ACHN (cell line): ENCODE results near the gene IBA57.

Source experiments
- DNase-seq: peaks from one replicate; pipeline ENCODE4 v3.0.0-alpha.2; 2015
- in situ Hi-C: cut with HindIII; loops from 2 replicates; pipeline ENCODE4 v1.10.0; 2017; ENCODE audit warnings: low sequenced_read_pairs, low pct_ligation_motif_present, low pct_unique_long_range_greater_than_20kb

Gene IBA57

GRCh38 chr1:228154021-228154669 lies 11.5 kb upstream of the IBA57 start:
- in situ Hi-C loops: no loop called here
- DNase-seq: no peak

DNA sequence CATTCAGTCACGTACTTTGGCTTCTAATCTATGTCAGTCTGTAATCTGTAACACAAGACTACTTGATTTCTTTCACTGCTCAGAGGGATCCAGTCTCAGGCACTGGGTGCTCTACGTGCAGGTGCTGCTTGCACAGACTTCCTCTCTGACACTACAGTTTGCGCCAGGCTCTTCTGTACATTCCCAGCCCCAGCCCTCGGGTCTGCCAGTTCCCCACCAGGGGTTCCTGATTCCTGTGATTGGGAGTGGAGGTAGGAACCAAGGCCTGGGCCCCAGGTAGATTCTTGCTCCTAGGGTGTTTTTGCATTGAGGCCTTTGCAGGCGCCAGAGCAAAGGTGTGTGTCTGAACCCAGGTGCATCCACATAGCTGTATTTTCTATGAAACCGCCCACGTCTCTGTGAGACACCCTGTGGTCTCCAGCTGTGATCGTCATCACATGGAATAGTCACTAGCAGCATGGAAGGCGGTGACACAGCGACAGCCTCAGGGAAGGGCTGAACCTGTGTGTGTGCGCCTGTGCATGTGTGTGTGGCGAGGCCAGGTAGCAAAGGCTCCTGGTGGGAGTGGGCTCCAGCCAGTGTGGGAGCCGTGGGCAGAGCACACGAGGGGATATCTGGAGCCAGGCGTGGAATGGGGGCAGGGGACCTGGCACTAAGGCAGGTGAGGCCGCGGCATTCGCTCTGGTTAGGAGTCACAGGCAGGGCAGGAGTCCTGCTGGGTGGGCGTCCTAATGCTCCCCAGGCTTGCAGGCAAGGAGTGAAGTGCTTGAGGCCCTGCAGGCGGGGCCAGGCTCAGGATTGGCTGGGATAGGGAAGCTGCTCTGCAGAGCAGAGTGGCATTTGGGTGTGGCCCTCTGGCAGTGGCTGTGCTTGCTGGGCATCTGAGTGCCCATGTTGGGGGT lies 10.7 kb upstream of the IBA57 start:
- in situ Hi-C loops: no loop called here
- DNase-seq: no peak

DNA sequence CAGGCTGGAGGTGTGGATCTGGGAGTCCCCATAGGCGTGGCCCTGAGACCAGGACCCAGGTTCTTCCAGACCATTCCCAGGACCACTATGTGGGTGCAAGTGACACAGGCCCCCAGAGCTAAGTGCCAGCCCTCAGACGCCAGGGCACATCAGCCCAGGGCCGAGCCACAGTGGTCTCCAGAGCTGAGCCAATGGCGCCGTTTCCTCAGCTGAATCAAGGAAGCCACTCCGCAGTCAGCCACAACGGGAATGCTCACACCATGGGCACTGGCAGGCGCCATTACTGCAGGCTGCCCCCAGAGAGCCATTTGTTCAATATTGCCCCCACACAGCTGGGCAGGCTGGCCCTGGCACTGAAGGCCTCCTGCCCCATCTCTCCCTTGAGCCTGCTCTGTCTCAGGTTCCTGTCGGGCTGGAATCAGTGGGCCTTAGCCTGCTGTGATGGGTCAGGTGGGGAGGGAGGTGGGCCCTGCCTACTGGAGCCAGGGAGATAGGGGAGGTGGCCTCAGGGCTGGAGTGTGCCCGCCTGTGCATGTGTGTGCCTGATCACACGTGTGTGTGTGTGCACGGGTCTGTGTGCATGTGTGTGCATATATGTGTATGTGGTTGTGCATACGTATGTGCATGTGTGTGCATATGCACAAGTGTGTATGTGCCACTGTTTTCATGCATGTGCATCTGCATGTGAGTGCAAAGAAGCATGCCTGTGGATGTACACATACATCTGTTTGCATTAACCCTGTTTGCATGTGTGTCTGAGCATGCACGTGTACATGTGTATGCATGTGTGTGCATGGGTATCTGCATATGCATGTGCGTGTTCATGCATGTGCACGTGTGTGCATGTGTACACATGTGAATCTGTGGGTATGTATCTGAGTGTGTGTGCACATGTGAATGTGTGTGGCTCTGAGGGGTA lies 9.7 kb upstream of the IBA57 start:
- in situ Hi-C loops: no loop called here
- DNase-seq: no peak

DNA sequence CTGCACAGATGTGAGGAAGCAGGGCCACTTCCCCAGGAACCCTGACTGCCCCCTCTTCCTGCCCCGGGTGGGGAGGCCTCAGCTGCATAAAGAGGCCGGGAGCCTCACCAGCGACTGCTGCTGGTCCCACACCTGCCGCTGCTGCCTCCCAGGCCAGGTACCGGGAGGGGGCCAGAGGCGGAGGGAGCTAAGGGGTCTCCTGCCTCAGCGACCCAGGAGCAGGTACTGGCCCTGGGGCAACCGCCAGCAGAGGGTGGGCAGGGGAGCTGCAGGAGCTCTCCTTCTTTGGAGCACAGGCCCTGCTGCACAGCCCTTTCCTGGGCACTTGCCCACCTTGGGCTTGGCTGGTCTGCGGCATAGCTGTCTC lies 9.1 kb upstream of the IBA57 start:
- in situ Hi-C loops: no loop called here
- DNase-seq: no peak

- in situ Hi-C loops: no loop called here
- DNase-seq: no peak
These were observed 8.5 kb upstream of the IBA57 start for GRCh38 chr1:228156941-228157728.

- no peak for DNase-seq
- in situ Hi-C loops: no loop called here
These were observed 7.9 kb upstream of the IBA57 start for GRCh38 chr1:228157729-228158126.

DNA sequence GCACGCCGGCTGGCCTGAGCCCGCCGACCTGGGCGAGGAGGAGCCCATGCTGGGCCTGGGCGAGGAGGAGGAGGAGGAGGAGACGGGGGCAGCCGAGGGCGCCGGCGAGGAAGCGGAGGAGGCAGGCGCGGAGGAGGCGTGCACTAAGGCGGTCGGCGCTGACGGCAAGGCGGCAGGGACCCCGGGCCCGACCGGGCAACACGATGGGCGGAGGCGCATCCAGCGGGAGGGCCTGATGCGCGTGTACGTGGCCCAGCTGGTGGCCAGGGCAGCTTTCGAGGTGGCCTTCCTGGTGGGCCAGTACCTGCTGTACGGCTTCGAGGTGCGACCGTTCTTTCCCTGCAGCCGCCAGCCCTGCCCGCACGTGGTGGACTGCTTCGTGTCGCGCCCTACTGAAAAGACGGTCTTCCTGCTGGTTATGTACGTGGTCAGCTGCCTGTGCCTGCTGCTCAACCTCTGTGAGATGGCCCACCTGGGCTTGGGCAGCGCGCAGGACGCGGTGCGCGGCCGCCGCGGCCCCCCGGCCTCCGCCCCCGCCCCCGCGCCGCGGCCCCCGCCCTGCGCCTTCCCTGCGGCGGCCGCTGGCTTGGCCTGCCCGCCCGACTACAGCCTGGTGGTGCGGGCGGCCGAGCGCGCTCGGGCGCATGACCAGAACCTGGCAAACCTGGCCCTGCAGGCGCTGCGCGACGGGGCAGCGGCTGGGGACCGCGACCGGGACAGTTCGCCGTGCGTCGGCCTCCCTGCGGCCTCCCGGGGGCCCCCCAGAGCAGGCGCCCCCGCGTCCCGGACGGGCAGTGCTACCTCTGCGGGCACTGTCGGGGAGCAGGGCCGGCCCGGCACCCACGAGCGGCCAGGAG lies 7.2 kb upstream of the IBA57 start:
- no peak for DNase-seq

GRCh38 chr1:228159008-228159665 lies 6.5 kb upstream of the IBA57 start:
- in situ Hi-C loops: no loop called here

More for the DNA sequence above, 7.2 kb upstream of the IBA57 start:
- in situ Hi-C loops: no loop called here

GRCh38 chr1:228160201-228160761 lies 5.3 kb upstream of the IBA57 start:
- DNase-seq: no peak
- in situ Hi-C loops: no loop called here

More at GRCh38 chr1:228159008-228159665, 6.5 kb upstream of the IBA57 start:
- DNase-seq: no peak

DNA sequence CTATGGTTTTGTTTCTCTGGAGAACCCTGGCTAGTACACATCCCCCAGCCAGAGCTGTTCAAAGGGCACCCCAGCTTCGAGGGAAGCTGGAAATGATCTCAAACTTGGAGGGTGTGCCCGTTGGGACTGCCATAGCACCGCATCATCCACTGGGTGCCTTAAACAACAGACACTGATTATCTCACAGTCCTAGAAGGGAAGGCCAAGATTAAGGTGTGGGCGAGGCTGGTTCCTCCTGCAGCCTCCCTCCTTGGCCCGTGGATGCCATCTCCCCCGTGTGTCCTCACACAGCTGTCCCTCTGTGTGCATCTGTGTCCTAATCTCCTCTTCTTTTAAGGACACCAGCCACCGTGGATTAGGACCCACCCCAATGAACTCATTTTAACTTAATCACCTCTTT lies 4.2 kb upstream of the IBA57 start:
- in situ Hi-C loops: no loop called here
- no peak for DNase-seq

GRCh38 chr1:228161866-228162265 lies 3.7 kb upstream of the IBA57 start:
- DNase-seq: no peak
- in situ Hi-C loops: no loop called here

DNA sequence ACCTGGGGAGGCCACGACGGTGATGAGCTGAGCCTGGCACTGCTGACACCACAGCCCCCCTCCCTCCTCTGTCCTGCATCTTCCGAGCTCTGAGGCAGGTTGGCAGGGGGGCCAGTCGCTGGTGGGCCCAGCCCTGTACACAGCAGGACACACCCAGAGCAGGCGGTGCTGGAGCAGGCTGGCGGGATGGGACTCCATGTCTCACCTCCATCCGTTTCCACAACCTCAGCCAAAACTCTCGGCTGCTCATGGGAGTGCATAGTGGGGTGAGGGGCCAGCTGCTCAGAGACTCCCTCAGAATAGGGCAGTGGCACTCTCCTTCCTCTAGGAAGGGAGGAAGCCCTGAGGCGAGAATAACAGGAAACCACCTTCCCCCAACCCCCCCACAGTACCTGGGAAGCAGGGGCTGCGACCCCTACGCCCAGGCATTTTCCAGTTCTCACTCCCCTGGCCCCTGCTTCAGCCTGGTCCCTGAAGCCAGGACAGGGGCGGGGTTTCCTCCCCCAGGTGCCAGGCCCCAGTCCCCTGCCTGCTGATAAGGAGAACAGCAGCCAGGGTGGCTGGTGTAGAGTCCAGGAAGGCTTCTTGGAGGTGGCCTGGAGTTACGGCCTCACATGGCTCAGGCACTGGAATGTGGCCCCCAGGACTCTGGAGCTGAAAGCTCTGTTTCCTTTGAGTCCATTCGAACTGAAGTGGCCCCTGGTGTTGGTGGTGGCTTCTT lies 3.2 kb upstream of the IBA57 start:
- in situ Hi-C loops: no loop called here
- no peak for DNase-seq

DNA sequence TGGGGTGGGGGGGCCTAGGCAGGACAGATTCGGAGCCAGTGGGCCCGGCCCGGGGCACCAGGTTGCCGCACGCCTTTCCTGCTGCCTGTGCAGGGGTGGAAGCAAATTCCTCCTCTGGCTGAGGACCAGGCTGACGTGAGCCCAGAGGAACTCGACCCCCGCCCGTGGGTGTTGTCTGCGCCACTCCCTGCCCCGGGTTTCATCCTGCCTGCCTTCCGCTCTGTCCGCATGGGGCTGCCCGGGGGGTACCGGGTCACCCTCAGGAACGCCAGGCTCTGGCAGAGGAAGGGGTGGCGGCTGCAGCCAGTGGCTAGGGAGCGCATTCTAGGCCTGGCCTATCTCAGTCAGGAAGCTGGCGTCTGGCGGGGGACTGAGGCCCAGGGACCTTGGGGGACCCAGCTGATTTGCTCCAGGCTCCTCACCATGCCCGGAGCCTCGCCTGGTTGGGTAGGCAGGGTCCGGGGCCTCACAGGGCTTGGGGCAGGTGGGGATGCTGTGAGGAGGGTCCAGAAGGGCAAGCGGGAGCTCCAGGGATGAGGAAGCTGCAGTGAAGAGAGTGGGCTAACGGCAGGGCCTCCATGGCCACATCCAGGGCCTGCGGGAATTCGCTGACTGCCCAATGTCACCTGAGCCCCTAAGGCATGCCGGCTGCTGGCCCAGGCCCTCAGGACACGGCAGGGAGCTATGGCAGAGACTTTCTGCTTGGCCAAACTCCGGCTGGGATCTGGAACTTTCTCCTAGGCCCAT lies 2.4 kb upstream of the IBA57 start:
- no peak for DNase-seq
- in situ Hi-C loops: no loop called here

DNA sequence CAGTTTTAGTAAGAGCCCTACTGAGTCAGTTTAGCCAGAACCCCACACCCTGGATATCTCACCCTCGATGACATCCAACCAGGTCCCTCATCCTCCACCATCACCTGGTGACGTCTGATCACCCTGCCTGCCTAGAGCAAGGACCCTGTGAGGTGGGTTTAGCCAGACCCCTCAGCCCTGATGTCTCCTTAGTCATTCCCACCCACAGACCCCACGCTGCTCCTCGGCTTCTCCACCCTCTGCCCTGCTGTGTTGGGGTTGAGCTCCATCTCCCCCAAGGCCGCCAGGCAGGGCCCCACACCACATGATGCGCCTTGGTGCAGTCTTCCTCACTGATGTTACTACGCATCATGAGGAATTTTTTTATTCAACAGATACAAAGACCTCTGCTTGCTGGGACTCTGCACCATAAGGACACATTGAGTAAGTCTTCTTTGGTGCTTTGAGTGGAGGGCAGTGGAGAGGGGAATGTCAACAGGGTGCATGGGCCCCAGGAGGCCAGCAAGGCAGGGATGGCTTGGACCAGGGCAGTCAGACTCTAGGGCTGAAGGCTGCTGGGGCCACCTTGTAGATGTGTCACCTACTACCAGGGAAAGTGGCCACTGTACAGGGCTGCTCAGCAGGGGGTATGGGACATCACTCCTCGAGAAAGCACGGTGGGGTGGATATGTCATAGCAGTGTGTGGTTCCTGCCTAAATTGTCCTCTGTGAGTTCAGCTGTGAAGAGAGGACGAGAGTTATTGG lies 1.7 kb upstream of the IBA57 start:
- in situ Hi-C loops: no loop called here
- no peak for DNase-seq
